ENCODE measurements around the gene JAG2.

JAG2 gene

GRCh38 chr14:105108516-105108864 lies 60.1 kb downstream of the JAG2 start:
- H4K20me1 ChIP-seq (ENCODE audit: low read depth, low read length): no peaks in the 10 kb centered on the region
- H3K36me3 ChIP-seq (ENCODE audit: low read length): no peaks in the 10 kb centered on the region
- H3K27ac ChIP-seq (ENCODE audit: low read depth, low read length): no peak overlapping the region
- no peaks in the 10 kb centered on the region for H3F3A ChIP-seq (ENCODE audit: insufficient read depth)
- no peaks in the 10 kb centered on the region for H3K9me2 ChIP-seq (replicated peaks; ENCODE audit: insufficient read depth, low read length)
- TF ChIP-seq, protein P1, sequence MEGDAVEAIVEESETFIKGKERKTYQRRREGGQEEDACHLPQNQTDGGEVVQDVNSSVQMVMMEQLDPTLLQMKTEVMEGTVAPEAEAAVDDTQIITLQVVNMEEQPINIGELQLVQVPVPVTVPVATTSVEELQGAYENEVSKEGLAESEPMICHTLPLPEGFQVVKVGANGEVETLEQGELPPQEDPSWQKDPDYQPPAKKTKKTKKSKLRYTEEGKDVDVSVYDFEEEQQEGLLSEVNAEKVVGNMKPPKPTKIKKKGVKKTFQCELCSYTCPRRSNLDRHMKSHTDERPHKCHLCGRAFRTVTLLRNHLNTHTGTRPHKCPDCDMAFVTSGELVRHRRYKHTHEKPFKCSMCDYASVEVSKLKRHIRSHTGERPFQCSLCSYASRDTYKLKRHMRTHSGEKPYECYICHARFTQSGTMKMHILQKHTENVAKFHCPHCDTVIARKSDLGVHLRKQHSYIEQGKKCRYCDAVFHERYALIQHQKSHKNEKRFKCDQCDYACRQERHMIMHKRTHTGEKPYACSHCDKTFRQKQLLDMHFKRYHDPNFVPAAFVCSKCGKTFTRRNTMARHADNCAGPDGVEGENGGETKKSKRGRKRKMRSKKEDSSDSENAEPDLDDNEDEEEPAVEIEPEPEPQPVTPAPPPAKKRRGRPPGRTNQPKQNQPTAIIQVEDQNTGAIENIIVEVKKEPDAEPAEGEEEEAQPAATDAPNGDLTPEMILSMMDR (IDR thresholded peaks at IDR 0.05; ENCODE audit: insufficient read depth, low read length, poor library complexity, severe bottlenecking): no peak
- TF ChIP-seq EZH2phosphoT487 (conservative IDR thresholded peaks at IDR 0.05; ENCODE audit: low read length): no peak
- H3K27me3 ChIP-seq (ENCODE audit: low read length): no peaks in the 10 kb centered on the region
- H3K9me3 ChIP-seq (ENCODE audit: insufficient read depth, low read length): no peaks in the 10 kb centered on the region
- no peak overlapping the region for H3K4me2 ChIP-seq (ENCODE audit: low read depth, low read length, poor library complexity, severe bottlenecking)
- no peak overlapping the region for H3K9ac ChIP-seq (ENCODE audit: low read length)
- no peak overlapping the region for H3K4me3 ChIP-seq (ENCODE audit: insufficient read depth, low read length, poor library complexity, severe bottlenecking)
- no peaks in the 10 kb centered on the region for H3K79me2 ChIP-seq (ENCODE audit: insufficient read depth, low read length)
- no peak overlapping the region for H2AFZ ChIP-seq (ENCODE audit: low read depth, low read length, severe bottlenecking)

GRCh38 chr14:105107781-105108515 lies 60.6 kb downstream of the JAG2 start:
- Histone ChIP-seq H4K20me1 (ENCODE audit: low read depth, low read length) (no peaks in the 10 kb centered on the region), H3K36me3 (ENCODE audit: low read length) (no peaks in the 10 kb centered on the region), H3K9me2 (replicated peaks; ENCODE audit: insufficient read depth, low read length) (no peaks in the 10 kb centered on the region), H3K4me3 (ENCODE audit: insufficient read depth, low read length, poor library complexity, severe bottlenecking) (no peak overlapping the region), H3K27ac (ENCODE audit: low read depth, low read length) (no peak overlapping the region), H3K79me2 (ENCODE audit: insufficient read depth, low read length) (no peaks in the 10 kb centered on the region), H3K4me2 (ENCODE audit: low read depth, low read length, poor library complexity, severe bottlenecking) (no peak overlapping the region), H3K9me3 (ENCODE audit: insufficient read depth, low read length) (no peaks in the 10 kb centered on the region), H2AFZ (ENCODE audit: low read depth, low read length, severe bottlenecking) (no peak overlapping the region), H3K9ac (ENCODE audit: low read length) (no peak overlapping the region), H3F3A (ENCODE audit: insufficient read depth) (no peaks in the 10 kb centered on the region), H3K27me3 (ENCODE audit: low read length) (no peaks in the 10 kb centered on the region)
- TF ChIP-seq, protein P1 (IDR thresholded peaks at IDR 0.05; ENCODE audit: insufficient read depth, low read length, poor library complexity, severe bottlenecking): no peak
- no peak for TF ChIP-seq EZH2phosphoT487 (conservative IDR thresholded peaks at IDR 0.05; ENCODE audit: low read length)

- Histone ChIP-seq H2AFZ (ENCODE audit: low read depth, low read length, severe bottlenecking) (no peak overlapping the region), H3K27me3 (ENCODE audit: low read length) (no peaks in the 10 kb centered on the region), H3K9ac (ENCODE audit: low read length) (no peak overlapping the region), H4K20me1 (ENCODE audit: low read depth, low read length) (no peaks in the 10 kb centered on the region), H3K36me3 (ENCODE audit: low read length) (no peaks in the 10 kb centered on the region), H3F3A (ENCODE audit: insufficient read depth) (no peaks in the 10 kb centered on the region), H3K4me3 (ENCODE audit: insufficient read depth, low read length, poor library complexity, severe bottlenecking) (no peak overlapping the region), H3K27ac (ENCODE audit: low read depth, low read length) (no peak overlapping the region), H3K9me3 (ENCODE audit: insufficient read depth, low read length) (no peaks in the 10 kb centered on the region), H3K79me2 (ENCODE audit: insufficient read depth, low read length) (no peaks in the 10 kb centered on the region), H3K9me2 (replicated peaks; ENCODE audit: insufficient read depth, low read length) (no peaks in the 10 kb centered on the region), H3K4me2 (ENCODE audit: low read depth, low read length, poor library complexity, severe bottlenecking) (no peak overlapping the region)
- no peak for TF ChIP-seq EZH2phosphoT487 (conservative IDR thresholded peaks at IDR 0.05; ENCODE audit: low read length)
- TF ChIP-seq, protein P1 (IDR thresholded peaks at IDR 0.05; ENCODE audit: insufficient read depth, low read length, poor library complexity, severe bottlenecking): no peak
Measured at GRCh38 chr14:105107351-105107750, 61.2 kb downstream of the JAG2 start.
